KOPT-K1 (cell line): ENCODE measurements around the gene TOB1.
"Not testable (repeated sequence)": the region's sequence is repeated elsewhere in the genome, so short reads cannot be mapped to it uniquely, and the experiment has no call there.

Experiments used
- H3K27ac ChIP-seq: fragments of 200-600 bp; sonication (generic); 2 replicates; pipeline ENCODE4 v1.5.1; 2016; ENCODE audit warnings: antibody characterized with exemption, mild to moderate bottlenecking, low read depth, low read length; ENCODE audit not compliant: poor library complexity, severe bottlenecking
- H3K36me3 ChIP-seq: fragments of 200-600 bp; sonication (generic); 2 replicates; pipeline ENCODE4 v1.5.1; 2017; ENCODE audit warnings: antibody characterized with exemption, mild to moderate bottlenecking, low read length, moderate library complexity; ENCODE audit not compliant: insufficient read depth
- H3K9me3 ChIP-seq: fragments of 200-600 bp; sonication (generic); 2 replicates; pipeline ENCODE4 v1.5.1; 2017; ENCODE audit warnings: antibody characterized with exemption, low read length, mild to moderate bottlenecking; ENCODE audit not compliant: insufficient read depth, poor library complexity, severe bottlenecking

TOB1 gene

GRCh38 chr17:50865868-50866260, 290 bp downstream of the TOB1 start:
- Histone ChIP-seq H3K27ac (peak overlapping the region; percentile 86), H3K9me3 (no peaks in the 10 kb centered on the region), H3K36me3 (peaks cover 16% of the 10 kb centered on the region)

- Histone ChIP-seq H3K36me3 (peaks cover 16% of the 10 kb centered on the region), H3K9me3 (no peaks in the 10 kb centered on the region), H3K27ac (peak overlapping the region; percentile 86)
Measured at GRCh38 chr17:50865060-50865867, 890 bp downstream of the TOB1 start.

- Histone ChIP-seq H3K27ac (peak overlapping the region; percentile 86), H3K9me3 (no peaks in the 10 kb centered on the region), H3K36me3 (peaks cover 16% of the 10 kb centered on the region)
Measured at GRCh38 chr17:50864747-50865059, 1.5 kb downstream of the TOB1 start.

GRCh38 chr17:50863931-50864330, 2.2 kb downstream of the TOB1 start:
- H3K36me3 ChIP-seq = peaks cover 16% of the 10 kb centered on the region
- H3K27ac ChIP-seq = no peak overlapping the region
- no peaks in the 10 kb centered on the region for H3K9me3 ChIP-seq

GRCh38 chr17:50863221-50863843, 2.8 kb downstream of the TOB1 start:
- Histone ChIP-seq H3K27ac (no peak overlapping the region), H3K9me3 (no peaks in the 10 kb centered on the region), H3K36me3 (peaks cover 16% of the 10 kb centered on the region)

GRCh38 chr17:50861822-50862528, 4.2 kb downstream of the TOB1 start:
- Histone ChIP-seq H3K36me3 (peaks cover 16% of the 10 kb centered on the region), H3K9me3 (no peaks in the 10 kb centered on the region), H3K27ac (no peak overlapping the region)

GRCh38 chr17:50861334-50861676, 4.8 kb downstream of the TOB1 start:
- Histone ChIP-seq H3K36me3 (peaks cover 16% of the 10 kb centered on the region), H3K27ac (no peak overlapping the region), H3K9me3 (no peaks in the 10 kb centered on the region)

- H3K36me3 ChIP-seq = peaks cover 16% of the 10 kb centered on the region
- H3K27ac ChIP-seq, H3K9me3 ChIP-seq: not testable (repeated sequence)
Measured at GRCh38 chr17:50859727-50860126, 6.4 kb downstream of the TOB1 start.

- Histone ChIP-seq H3K27ac (no peak overlapping the region), H3K9me3 (no peaks in the 10 kb centered on the region), H3K36me3 (peaks cover 16% of the 10 kb centered on the region)
Measured at GRCh38 chr17:50858486-50859225, 7.5 kb downstream of the TOB1 start.

- Histone ChIP-seq H3K36me3 (no peaks in the 10 kb centered on the region), H3K27ac (no peak overlapping the region), H3K9me3 (no peaks in the 10 kb centered on the region)
Measured at GRCh38 chr17:50856431-50856830, 9.7 kb downstream of the TOB1 start.

GRCh38 chr17:50855708-50856330, 10.3 kb downstream of the TOB1 start:
- no peaks in the 10 kb centered on the region for H3K9me3 ChIP-seq
- H3K36me3 ChIP-seq = no peaks in the 10 kb centered on the region
- H3K27ac ChIP-seq = no peak overlapping the region

- no peaks in the 10 kb centered on the region for H3K36me3 ChIP-seq
- no peak overlapping the region for H3K27ac ChIP-seq
- no peaks in the 10 kb centered on the region for H3K9me3 ChIP-seq
Measured at GRCh38 chr17:50853781-50854180, 12.4 kb downstream of the TOB1 start.

- Histone ChIP-seq H3K36me3 (no peaks in the 10 kb centered on the region), H3K9me3 (no peaks in the 10 kb centered on the region), H3K27ac (no peak overlapping the region)
Measured at GRCh38 chr17:50853015-50853615, 13.0 kb downstream of the TOB1 start.

GRCh38 chr17:50850640-50851039, 15.5 kb downstream of the TOB1 start:
- no peaks in the 10 kb centered on the region for H3K36me3 ChIP-seq
- H3K27ac ChIP-seq = no peak overlapping the region
- no peaks in the 10 kb centered on the region for H3K9me3 ChIP-seq
